IPS-NIHi11 (cell line): ENCODE measurements around the gene SLC17A5.
"Not testable (repeated sequence)": the region's sequence is repeated elsewhere in the genome, so short reads cannot be mapped to it uniquely, and the experiment has no call there.

ENCODE experiments used
- DNase-seq: peaks from one replicate; pipeline ENCODE4 v3.0.0; 2012; ENCODE audit warnings: mixed read lengths, low spot score

The SLC17A5 gene

DNA sequence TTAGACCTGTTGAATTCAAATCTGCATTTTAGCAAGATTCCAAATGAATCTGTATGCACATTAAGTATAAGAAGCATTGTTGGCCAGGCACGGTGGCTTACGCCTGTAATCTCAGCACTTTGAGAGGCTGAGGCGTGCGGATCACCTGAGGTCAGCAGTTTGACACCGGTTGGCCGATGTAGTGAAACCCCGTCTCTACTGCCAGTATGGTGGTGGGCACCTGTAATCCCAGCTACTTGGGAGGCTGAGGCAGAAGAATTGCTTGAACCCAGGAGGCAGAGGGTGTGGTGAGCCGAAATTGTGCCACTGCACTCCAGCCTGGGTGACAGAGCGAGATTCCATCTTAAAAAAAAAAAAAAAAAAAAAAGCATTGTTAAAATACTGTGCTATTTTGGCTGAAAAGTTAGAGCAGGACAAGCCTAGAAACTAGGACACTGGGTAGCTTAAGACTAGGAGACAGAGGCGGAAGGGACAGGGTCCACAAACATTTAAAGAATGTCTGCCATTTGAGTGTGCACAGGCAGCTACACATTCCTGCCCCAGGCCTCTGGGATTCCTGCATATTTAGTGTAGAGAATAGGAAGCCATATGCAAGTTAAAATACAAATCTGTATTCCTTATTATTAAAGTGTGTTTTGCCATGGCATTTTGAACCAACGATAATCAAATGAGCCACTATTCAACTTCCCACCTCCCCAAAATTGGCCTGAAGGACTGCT is 87.9 kb downstream of the SLC17A5 start:
- DNase-seq, result peak; percentile 54

DNA sequence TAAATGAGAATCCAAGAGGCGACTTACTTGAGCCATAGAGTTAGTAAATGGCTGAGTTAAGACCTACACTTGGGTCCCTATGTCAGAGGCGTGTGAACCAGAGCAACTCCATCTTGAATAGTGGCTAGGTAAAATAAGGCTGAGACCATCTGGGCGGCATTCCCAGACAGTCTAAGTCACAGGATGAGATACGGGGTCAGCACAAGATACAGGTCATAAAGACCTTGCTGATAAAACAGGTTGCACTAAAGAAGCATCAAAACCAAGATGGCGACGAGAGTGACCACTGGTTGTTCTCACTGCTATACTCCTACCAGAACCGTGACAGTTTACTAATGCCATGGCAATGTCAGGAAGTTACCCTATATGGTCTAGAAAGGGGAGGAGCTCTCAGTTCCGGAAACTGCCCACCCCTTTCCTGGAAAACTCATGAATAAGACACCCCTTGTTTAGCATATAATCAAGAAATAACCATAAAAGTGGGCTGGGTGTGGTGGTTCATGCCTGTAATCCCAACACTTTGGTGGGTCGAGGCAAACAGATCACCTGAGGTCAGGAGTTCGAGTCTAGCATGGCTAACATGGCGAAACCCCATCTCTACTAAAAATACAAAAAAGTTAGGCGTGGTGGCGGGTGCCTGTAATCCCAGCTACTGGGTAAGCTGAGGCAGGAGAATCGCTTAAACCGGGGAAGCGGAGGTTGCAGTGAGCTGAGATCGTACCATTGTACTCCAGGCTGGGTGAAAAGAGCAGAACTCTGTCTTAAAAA is 89.0 kb downstream of the SLC17A5 start:
- no peak for DNase-seq

DNA sequence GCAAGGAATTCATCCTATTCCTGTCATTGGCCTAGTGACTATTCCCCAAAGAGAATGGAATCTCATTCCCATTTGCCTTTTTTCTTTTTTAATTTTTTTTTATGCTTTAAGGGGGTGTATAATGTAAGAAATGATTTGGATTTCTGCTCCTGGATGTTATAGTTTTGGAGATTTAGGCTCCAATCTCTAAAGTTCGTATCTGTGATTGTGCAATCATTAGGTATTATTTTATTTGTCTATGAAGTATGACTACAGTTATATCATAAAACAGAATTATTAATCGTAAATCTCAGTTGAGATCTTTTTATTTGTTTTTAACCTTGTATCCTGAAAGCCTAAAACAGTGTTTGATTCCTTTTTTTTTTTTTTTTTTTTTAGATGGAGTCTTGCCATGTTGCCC is 91.2 kb downstream of the SLC17A5 start:
- no peak for DNase-seq

DNA sequence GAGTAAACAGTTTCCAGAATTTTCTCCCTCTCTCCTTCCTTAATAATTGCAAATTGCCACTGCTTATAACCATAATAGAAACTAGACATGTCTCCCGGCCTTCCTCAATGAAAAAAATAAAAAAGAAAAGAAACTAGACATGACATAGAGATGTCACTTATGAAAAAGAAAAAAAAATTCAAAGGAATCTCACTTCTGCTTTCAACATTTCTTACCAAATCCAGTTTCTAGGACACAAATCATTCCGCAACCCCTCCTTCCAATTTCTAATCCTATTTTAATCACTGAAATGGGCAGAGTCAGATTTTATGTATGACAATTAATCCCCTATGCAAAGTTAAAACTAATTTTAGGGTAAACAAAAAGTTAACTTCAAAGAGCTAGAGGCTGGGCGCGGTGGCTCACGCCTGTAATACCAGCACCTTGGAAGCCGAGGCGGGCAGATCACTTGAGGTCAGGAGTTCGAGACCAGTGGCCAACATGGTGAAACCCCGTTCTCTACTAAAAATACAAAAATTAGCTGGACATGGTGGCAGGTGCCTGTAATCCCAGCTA is 92.9 kb downstream of the SLC17A5 start:
- no peak for DNase-seq

DNA sequence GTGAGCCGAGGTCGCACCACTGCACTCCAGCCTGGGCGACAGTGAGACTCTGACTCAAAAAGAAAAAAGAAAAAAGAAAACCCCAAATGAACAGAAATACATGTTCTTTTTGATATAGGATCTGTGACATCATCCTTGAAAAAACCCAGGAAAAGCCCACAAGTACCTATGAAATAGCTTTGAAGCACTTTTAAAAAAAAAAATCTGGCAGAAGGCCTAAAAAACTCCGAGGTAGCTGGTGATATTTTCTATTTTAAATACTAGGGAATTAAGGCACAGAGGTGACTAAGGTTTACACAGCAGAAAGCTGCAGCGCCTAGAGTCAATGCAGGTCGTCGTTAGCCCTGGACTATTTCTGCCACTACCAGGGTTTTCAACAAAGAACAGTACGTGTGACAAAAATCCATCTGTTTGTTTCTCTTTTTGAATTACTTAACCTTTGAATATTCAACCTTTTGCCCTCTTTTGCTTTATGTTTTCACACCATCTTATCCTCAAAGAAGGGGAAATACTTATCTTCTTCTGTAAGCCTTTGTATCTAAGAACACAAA is 93.5 kb downstream of the SLC17A5 start:
- no peak for DNase-seq

DNA sequence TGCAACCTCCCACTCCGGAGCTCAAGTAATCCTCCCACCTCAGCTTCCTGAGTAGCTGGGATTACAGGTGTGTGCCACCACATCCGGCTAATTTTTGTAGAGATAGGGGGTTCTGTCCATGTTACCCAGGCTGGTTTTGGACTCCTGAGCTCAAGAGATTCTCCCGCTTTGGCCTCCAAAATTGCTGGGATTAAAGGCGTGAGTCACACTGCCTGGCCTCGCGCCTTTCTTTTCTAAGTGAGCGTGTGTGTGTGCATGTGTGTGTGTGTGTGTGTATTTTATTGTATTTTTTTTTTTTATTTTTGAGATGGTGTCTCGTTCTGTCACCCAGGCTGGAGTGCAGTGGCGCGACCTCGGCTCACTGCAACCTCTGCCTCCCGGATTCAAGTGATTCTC is 94.4 kb downstream of the SLC17A5 start:
- DNase-seq, result not testable (repeated sequence)

DNA sequence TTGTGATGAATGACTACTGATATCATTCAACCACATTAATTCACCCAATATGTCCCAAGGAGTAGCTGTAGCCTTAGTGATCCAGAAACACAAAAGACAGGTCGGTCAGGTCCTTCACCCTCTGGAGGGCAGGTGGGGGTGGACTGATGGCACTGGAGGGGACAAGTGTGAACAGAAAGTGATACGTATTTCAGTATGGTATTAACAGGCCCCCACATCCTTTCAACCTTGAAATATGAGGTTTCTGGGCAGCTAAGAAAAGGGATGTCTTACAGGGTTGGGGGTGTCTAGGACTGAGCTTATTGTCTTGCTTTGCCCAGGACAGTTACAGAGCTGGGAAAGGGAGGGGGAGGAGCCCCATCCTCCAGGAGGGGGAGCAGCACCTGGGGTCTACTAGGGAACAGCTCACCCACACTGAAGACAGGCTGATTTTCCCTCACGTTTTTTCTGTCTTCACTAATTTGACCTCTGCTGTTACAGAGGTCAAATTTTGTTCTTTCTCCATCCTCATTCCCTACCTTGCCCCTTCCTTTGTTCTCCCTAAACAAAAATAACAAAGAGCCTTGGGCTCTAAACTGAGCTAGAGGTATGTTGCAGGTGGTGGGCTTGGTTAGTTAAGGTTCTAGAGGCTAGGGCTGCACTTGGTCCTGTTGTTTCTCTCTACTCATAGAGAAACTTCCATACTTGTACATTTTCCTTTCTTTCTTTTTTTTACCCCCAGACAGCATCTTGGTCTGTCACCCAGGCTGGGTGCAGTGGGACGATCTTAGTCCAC is 95.0 kb downstream of the SLC17A5 start:
- peak; percentile 23 for DNase-seq

DNA sequence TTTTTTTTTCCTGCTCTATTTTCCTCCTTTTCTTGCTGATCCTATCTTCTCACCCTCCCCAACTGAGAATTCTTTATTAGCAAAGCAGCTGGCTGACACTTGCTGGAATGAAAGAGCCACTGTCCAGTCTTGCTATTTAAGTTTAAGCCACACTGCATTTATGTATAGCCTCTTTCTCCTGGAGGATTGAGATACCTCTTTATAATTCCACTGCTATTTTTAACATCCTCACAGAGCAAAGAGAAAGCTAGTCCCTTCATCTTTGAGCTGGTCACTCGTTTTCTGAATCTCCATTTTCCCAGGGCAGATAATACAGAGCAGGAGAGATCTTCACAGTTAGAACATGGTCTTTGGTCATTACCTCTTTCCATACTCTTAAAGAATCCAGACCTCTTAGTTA is 97.0 kb downstream of the SLC17A5 start:
- no peak for DNase-seq

DNA sequence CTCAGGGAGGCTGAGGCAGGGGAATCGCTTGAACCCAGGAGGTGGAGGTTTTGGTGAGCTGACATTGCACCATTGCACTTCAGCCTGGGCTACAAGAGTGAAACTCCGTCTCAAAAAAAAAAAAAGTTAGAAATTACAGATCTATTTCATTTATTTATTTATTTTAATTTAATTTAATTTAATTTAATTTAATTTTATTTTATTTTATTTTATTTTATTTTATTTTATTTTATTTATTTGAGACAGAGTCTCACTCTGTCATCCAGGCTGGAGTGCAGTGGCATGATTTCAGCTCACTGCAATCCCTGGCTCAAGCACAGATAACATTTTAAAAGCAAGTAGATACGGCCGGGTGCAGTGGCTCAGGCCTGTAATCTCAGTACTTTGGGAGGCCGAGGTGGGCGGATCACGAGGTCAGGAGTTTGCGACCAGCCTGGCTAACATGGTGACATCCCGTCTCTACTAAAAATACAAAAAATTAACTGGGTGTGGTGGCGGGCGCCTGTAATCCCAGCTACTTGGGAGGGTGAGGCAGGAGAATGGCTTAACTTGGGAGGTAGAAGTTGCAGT is 98.3 kb downstream of the SLC17A5 start:
- DNase-seq, result not testable (repeated sequence)

- DNase-seq, result not testable (repeated sequence)
Observed at GRCh38 chr6:73551115-73551514, 102.7 kb downstream of the SLC17A5 start.

DNA sequence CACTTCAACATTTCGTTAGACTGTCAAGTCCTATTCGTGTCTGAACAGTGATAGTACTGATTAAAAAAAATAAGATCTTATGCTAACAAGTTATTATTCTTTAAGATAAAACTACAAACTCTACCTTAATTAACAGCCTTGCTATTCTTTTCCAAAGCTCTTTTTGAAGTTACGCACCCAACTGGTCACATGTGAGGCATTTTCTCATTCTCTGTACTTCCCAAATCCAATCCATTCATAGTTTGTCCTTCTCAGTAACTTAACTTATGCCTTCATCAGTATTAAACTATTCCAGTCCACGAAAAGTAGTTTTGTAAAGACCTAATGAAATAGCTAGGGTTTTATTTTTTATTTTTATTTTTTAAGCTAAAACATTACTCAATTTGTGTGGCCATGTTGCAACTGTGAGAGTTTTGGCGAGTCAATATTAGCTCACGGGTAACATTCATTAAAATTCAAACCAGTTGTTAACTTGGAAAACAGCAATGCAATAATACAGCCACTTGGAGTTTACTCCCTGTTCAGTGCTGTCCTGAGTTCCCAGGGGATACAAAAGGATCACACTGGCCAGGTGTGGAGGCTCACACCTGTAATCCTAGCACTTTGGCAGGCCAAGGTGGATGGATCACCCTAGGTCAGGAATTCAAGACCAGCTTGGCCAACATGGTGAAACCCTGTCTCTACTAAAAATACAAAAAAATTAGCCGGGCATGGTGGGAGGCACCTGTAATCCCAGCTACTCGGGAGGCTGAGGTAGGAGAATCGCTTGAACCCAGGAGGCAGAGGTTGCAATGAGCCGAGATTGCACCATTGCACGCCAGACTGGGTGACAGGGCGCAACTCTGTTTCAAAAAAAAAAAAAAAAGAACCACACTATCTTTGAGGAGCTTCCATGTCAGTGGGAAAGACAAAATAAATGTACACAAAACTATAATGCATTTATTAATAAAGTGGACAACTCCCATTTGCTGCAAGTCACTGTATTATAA is 105.0 kb downstream of the SLC17A5 start:
- DNase-seq, result no peak

DNA sequence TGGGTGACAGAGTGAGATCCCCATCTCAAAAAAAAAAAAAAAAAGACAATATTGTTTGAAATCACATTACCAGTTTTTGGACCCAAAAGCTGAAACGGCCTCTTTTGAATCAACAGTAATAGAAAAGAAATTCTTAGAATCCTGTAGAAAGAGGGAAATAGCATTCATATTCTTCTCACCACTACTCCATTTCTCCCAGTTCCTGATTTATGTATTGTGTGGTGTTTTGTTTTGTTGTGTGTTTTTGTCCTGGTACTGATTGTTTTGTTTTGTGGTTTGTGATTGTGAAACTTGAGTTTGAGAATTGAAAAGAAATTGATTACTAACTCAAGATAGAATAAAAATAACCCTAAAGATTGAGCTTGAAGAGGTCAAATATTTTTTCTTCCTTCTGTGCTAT is 106.8 kb downstream of the SLC17A5 start:
- no peak for DNase-seq
